HEK293 (cell line): ENCODE measurements around the gene UBE2Q1.
A peak's percentile ranks its signal among the peaks of the same experiment; 100 is the strongest.

Source experiments
- CTCF ChIP-seq: fragments of 450-650 bp; formaldehyde crosslinking; IDR thresholded peaks from 2 replicates; pipeline ENCODE4 v1.5.1; 2016; ENCODE audit warnings: missing biosample characterization, missing genetic modification characterization
- GLIS1 ChIP-seq: fragments of 450-650 bp; formaldehyde crosslinking; IDR thresholded peaks from 2 replicates; pipeline ENCODE4 v1.5.1; 2016; ENCODE audit warnings: missing biosample characterization, missing genetic modification characterization
- KLF8 ChIP-seq: fragments of 450-650 bp; formaldehyde crosslinking; IDR thresholded peaks from 2 replicates; pipeline ENCODE4 v1.5.1; 2016; ENCODE audit warnings: missing biosample characterization, missing genetic modification characterization
- SP3 ChIP-seq: fragments of 450-650 bp; formaldehyde crosslinking; IDR thresholded peaks from 2 replicates; pipeline ENCODE4 v1.5.1; 2016; ENCODE audit warnings: missing biosample characterization, missing genetic modification characterization
- ZNF114 ChIP-seq: fragments of 450-650 bp; formaldehyde crosslinking; IDR thresholded peaks from 2 replicates; pipeline ENCODE4 v1.5.0; 2017; ENCODE audit warnings: missing biosample characterization, missing genetic modification characterization
- ZNF121 ChIP-seq: fragments of 450-650 bp; formaldehyde crosslinking; IDR thresholded peaks from 2 replicates; pipeline ENCODE4 v1.5.1; 2016; ENCODE audit warnings: missing biosample characterization, missing genetic modification characterization
- ZNF23 ChIP-seq: fragments of 450-650 bp; formaldehyde crosslinking; IDR thresholded peaks from 2 replicates; pipeline ENCODE4 v1.5.1; 2016; ENCODE audit warnings: missing biosample characterization, missing genetic modification characterization, borderline replicate concordance
- ZNF302 ChIP-seq: fragments of 450-650 bp; formaldehyde crosslinking; IDR thresholded peaks from 2 replicates; pipeline ENCODE4 v1.5.1; 2016; ENCODE audit warnings: missing biosample characterization, missing genetic modification characterization, low read depth
- ZNF324 ChIP-seq: fragments of 450-650 bp; formaldehyde crosslinking; IDR thresholded peaks from 2 replicates; pipeline ENCODE4 v1.5.1; 2016; ENCODE audit warnings: missing biosample characterization, missing genetic modification characterization
- ZNF549 ChIP-seq: fragments of 450-650 bp; IDR thresholded peaks from 2 replicates; pipeline ENCODE4 v1.5.1; 2018; ENCODE audit warnings: missing biosample characterization, missing genetic modification characterization, mild to moderate bottlenecking, inconsistent platforms, moderate library complexity
- ZNF555 ChIP-seq: fragments of 450-650 bp; formaldehyde crosslinking; conservative IDR thresholded peaks from 2 replicates; pipeline ENCODE4 v1.5.1; 2017; ENCODE audit warnings: missing biosample characterization, mild to moderate bottlenecking, missing genetic modification characterization, inconsistent platforms
- ZNF792 ChIP-seq: fragments of 450-650 bp; formaldehyde crosslinking; IDR thresholded peaks from 2 replicates; pipeline ENCODE4 v1.5.1; 2016; ENCODE audit warnings: missing biosample characterization, missing genetic modification characterization
- TF ChIP-seq, protein P1 (sequence below): fragments of 450-650 bp; formaldehyde crosslinking; IDR thresholded peaks from 2 replicates; pipeline ENCODE4 v1.5.1; 2016; ENCODE audit warnings: missing biosample characterization, missing genetic modification characterization, low read depth

- TF ChIP-seq SP3 (tag by site-specific recombination) (no peak), CTCF (tag by site-specific recombination) (no peak), ZNF302 (tag by site-specific recombination) (no peak), ZNF324 (tag by site-specific recombination) (no peak), ZNF549 (tag by site-specific recombination) (no peak), KLF8 (tag by site-specific recombination) (peak; percentile 75), GLIS1 (tag by site-specific recombination) (0 out of 2 replicates have a peak, but pooled peaks have one; percentile 27), ZNF792 (tag by site-specific recombination) (no peak), ZNF114 (tag by site-specific recombination) (no peak), ZNF555 (no peak), ZNF23 (tag by site-specific recombination) (no peak), ZNF121 (tag by site-specific recombination) (no peak)
- TF ChIP-seq, protein P1, sequence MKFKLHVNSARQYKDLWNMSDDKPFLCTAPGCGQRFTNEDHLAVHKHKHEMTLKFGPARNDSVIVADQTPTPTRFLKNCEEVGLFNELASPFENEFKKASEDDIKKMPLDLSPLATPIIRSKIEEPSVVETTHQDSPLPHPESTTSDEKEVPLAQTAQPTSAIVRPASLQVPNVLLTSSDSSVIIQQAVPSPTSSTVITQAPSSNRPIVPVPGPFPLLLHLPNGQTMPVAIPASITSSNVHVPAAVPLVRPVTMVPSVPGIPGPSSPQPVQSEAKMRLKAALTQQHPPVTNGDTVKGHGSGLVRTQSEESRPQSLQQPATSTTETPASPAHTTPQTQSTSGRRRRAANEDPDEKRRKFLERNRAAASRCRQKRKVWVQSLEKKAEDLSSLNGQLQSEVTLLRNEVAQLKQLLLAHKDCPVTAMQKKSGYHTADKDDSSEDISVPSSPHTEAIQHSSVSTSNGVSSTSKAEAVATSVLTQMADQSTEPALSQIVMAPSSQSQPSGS (tag by site-specific recombination): no peak
Measured at GRCh38 chr1:154527192-154527591, 31.3 kb downstream of the UBE2Q1 start.
